HG03432 (cell line): ENCODE results near the gene SUSD5.
A peak's percentile ranks its signal among the peaks of the same experiment; 100 is the strongest.
"Not testable (repeated sequence)": the region's sequence is repeated elsewhere in the genome, so short reads cannot be mapped to it uniquely, and the experiment has no call there.

ENCODE experiments used
- ATAC-seq: cut with Tn5 transposase; IDR thresholded peaks from one replicate; pipeline ENCODE4 v1.9.1; 2021; ENCODE audit warnings: mild to moderate bottlenecking, moderate library complexity; ENCODE audit not compliant: unreplicated experiment

The SUSD5 gene

GRCh38 chr3:33117461-33117860 lies 101.1 kb downstream of the SUSD5 start:
- ATAC-seq = no peak

GRCh38 chr3:33115024-33115768 lies 103.4 kb downstream of the SUSD5 start:
- no peak for ATAC-seq

DNA sequence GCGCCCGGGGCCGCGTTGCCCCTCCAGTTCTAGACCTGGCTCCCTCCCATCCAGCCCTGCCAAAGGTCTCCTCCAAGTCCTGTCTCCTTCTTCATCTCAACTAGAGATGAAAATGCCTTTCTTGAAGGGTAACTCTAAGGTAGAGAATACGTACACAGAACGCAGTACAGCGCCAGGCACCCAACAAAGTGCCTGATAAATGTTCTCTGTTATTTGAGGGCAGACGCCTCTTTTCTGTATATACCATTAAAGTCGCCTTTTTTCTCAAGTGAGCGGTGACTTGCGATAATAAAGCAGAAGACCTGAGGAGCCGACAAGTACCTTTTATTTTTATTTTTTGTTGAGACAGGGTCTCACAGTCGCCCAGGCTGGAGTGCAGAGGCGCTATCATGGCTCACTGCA lies 104.0 kb downstream of the SUSD5 start:
- no peak for ATAC-seq

GRCh38 chr3:33113772-33114621 lies 104.6 kb downstream of the SUSD5 start, which contains the start of gene CRTAP:
TSS of gene CRTAP (plus strand) at chr3:33114014. CDS start at chr3:33114078, 64 bp downstream.
- ATAC-seq = peak; percentile 87

- ATAC-seq = peak; percentile 32
Measured at GRCh38 chr3:33111581-33111980, 107.0 kb downstream of the SUSD5 start.

GRCh38 chr3:33106854-33107253 lies 111.8 kb downstream of the SUSD5 start:
- ATAC-seq = not testable (repeated sequence)

DNA sequence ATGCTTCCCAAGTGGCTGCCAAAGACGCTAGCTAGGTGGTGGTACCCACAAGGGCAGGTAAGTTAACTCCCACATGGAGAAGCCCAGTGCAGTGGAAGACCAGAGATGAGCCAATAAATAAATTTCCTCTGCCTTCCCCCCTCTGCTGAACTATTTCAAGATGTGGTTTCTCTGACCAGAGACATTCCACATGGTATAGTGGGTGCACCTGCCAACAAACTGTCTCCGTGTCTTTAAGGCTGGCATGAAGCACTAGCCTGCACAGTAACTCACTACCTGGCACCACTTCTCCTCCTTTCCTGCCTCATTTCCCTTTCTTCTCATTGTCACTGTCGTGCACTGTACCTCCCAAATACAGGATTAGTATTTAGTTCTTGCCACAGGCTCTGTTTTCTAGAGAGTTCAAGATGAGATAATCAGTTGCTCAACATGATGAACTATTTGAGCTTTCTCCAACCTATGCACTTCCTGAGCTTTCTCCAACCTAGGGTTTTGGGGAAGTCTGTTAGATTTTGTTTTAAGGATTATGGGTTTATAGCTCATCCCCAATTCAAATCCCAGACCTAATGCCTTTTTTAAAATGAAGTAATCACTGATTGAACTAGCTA lies 113.2 kb downstream of the SUSD5 start:
- no peak for ATAC-seq

GRCh38 chr3:33104803-33105202 lies 113.8 kb downstream of the SUSD5 start:
- ATAC-seq = no peak

DNA sequence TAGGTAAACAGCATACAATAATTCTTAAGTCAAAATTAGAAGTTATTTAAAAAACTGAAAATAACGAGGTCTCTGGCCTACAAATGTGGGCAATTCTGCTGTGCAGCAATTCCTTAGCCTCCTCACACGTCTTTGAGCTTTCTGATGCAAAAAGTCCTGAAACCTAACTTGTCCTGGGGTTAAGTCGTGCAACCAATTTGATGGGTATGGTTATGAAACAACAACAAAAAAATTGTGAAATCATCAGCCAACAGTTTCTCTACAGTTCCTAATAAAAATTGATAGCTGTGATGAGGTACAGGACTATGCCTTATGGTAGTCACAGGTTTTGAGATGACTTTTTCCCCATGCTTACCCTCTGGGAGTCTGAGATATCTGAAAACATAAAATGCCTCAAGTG lies 115.1 kb downstream of the SUSD5 start:
- no peak for ATAC-seq

DNA sequence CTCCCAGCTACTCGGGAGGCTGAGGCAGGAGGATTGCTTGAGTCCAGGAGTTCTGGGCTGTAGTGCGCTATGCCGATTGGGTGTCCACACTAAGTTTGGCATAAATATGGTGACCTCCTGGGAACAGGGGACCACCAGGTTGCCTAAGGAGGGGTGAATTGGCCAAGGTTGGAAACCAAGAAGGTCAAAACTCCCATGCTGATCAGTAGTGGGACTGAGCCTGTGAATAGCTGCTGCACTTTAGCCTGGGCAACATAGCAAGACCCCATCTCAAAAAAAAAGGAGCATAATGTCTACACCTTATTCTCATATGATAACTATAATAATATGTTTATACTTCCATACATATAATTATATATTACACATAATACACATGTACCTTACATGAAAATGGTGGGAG lies 115.6 kb downstream of the SUSD5 start:
- no peak for ATAC-seq

DNA sequence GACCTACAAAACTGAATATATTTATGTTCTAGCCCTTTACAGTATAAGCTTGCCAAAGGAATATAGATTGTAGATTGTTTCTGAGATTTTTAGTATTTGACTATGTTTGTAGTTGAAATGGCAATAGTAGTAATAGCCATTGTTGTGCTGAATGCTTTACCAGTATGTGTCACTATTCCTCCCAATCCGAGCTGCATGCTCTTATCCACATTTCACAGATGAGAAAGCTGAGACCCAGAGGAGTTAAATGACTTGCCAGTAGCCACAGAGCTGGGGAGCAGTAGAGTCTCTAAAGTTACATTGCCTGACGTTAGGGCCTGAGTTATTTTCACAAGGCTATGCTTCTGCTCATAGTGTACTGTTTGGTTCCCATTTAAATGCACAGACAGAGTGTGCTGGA lies 118.4 kb downstream of the SUSD5 start:
- no peak for ATAC-seq
